Neural crest cell (in vitro differentiated cells): ENCODE data around the gene SH3BGRL2. TPM values are rescaled to one million over a fixed set of nuclear protein-coding genes. Genes with fewer than 3 reads are reported as not detected.

ENCODE experiments used
- DNase-seq: peaks from one replicate; pipeline ENCODE4 v3.0.0; 2021; ENCODE audit warnings: low read depth, mixed read lengths, low spot score
- H3K27ac Mint-ChIP-seq: one replicate; pipeline ENCODE4 v1.8.0; 2021; ENCODE audit warnings: mild to moderate bottlenecking, mixed read lengths; ENCODE audit not compliant: unreplicated experiment
- H3K27me3 Mint-ChIP-seq: 2 replicates; pipeline ENCODE4 v1.8.0; 2021; ENCODE audit warnings: low read depth, mild to moderate bottlenecking, mixed read lengths
- H3K36me3 Mint-ChIP-seq: 2 replicates; pipeline ENCODE4 v1.8.0; 2021; ENCODE audit warnings: low read depth, mild to moderate bottlenecking, mixed read lengths
- H3K4me1 Mint-ChIP-seq: 2 replicates; pipeline ENCODE4 v1.8.0; 2021; ENCODE audit warnings: mixed read lengths
- H3K4me3 Mint-ChIP-seq: one replicate; pipeline ENCODE4 v1.8.0; 2021; ENCODE audit warnings: mild to moderate bottlenecking, mixed read lengths
- H3K9me3 Mint-ChIP-seq: 2 replicates; pipeline ENCODE4 v1.8.0; 2021; ENCODE audit warnings: mixed read lengths
- total RNA-seq: library from RNA; stranded (reverse); gene quantifications from 2 replicates; pipeline ENCODE4 v1.2.1, GENCODE V29; 2021
- TF ChIP-seq, protein P1 (sequence below): fragments of 200-600 bp; sonication (generic); conservative IDR thresholded peaks from 2 replicates; pipeline ENCODE4 v1.5.0; 2021; ENCODE audit warnings: antibody characterized with exemption, mild to moderate bottlenecking

Gene SH3BGRL2
- total RNA-seq, 1 donor from 2014 or later = 11.1 TPM

DNA sequence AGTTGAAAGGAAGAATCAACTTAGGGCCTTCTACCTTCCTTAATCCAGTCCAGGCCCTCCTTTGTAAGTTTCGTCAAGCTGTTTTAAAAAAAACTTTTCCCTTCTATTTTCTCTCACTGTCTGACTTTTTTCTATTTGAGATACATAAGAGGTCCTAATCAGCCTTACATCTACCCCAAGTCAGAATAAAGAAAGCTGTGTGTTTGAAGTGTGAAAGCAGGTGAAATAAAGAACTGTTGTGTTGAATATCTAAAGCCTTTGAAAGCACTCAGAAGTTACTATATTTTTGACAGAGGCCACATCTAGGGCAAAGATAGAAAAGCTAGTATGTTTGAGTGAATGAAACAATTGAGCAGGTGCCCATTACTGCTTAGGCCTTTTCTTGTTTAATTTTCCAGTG, 35.5 kb downstream of the SH3BGRL2 start:
- Mint-ChIP-seq H3K9me3 (peaks cover 5% of the 10 kb centered on the region), H3K36me3 (peaks cover 12% of the 10 kb centered on the region), H3K27me3 (no peaks in the 10 kb centered on the region), H3K4me1 (peaks cover 13% of the 10 kb centered on the region), H3K4me3 (no peak overlapping the region), H3K27ac (no peak overlapping the region)
- no peak for DNase-seq
- TF ChIP-seq, protein P1, sequence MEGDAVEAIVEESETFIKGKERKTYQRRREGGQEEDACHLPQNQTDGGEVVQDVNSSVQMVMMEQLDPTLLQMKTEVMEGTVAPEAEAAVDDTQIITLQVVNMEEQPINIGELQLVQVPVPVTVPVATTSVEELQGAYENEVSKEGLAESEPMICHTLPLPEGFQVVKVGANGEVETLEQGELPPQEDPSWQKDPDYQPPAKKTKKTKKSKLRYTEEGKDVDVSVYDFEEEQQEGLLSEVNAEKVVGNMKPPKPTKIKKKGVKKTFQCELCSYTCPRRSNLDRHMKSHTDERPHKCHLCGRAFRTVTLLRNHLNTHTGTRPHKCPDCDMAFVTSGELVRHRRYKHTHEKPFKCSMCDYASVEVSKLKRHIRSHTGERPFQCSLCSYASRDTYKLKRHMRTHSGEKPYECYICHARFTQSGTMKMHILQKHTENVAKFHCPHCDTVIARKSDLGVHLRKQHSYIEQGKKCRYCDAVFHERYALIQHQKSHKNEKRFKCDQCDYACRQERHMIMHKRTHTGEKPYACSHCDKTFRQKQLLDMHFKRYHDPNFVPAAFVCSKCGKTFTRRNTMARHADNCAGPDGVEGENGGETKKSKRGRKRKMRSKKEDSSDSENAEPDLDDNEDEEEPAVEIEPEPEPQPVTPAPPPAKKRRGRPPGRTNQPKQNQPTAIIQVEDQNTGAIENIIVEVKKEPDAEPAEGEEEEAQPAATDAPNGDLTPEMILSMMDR = no peak

DNA sequence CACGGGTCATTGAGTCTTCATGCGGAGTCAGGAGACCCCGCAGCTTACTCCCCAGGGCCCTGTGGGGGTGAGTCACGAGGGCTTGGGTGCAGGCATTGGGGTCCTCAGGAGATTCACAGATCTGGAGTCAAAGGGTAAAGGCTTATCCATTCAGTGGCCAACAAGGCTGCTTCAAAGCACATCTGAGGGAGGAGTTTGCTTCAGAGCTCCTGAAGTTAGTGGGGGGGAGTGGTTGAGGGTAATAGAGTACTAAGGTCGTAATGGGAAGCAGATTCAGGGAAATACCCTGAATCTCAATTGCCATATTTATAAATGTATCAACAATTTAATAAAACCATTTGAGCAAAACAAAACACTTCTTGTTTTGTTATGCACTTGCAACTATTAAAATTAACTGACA, 37.3 kb downstream of the SH3BGRL2 start:
- Mint-ChIP-seq H3K4me3 (no peak overlapping the region), H3K27me3 (no peaks in the 10 kb centered on the region), H3K36me3 (peaks cover 4% of the 10 kb centered on the region), H3K9me3 (no peaks in the 10 kb centered on the region), H3K27ac (no peak overlapping the region), H3K4me1 (peaks cover 13% of the 10 kb centered on the region)
- no peak for DNase-seq
- TF ChIP-seq, protein P1 = no peak

DNA sequence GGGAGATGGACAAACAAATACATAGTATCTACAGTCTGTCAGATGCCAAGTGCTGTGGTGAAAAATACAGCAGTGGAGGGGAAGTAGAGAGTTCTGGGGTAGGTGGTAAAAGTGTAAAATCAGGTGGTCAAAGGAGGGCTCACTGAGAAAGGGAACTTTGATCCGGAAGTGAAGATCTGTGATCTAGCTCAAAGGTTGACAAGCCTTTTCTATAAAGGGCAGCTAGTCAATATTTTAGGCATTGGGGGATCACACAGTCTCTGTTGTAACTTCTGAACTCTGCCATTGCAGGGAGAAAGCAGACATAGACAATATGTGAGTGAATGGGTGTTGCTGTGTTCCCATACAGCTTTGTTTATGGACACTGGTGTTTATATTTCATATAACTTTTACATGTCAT, 38.6 kb downstream of the SH3BGRL2 start:
- H3K27me3 Mint-ChIP-seq = no peaks in the 10 kb centered on the region
- no peak overlapping the region for H3K27ac Mint-ChIP-seq
- DNase-seq = no peak
- H3K4me3 Mint-ChIP-seq = no peak overlapping the region
- TF ChIP-seq, protein P1 = no peak
- H3K4me1 Mint-ChIP-seq = peaks cover 13% of the 10 kb centered on the region
- no peaks in the 10 kb centered on the region for H3K36me3 Mint-ChIP-seq
- no peaks in the 10 kb centered on the region for H3K9me3 Mint-ChIP-seq

DNA sequence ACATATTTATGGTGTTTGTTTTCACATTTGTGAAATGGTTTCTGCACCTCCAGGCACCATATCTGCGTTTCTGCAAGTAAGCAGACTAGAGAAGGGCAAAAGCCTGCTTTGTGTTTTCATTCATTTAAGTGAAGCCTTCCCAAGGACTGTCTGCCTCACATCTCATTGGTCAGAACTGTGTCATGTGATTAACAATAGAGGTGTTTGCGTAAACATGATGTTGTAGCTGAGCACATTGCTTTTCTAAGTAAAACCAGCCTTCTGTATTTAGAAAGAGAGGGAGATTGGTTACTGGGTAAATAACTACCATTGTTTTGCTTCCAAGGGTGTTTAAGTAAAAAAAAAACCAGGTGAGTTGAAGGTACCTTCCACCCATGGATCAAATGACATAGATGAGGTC, 39.7 kb downstream of the SH3BGRL2 start:
- no peak for DNase-seq
- H3K27me3 Mint-ChIP-seq = no peaks in the 10 kb centered on the region
- H3K36me3 Mint-ChIP-seq = peaks cover 4% of the 10 kb centered on the region
- TF ChIP-seq, protein P1 = no peak
- H3K27ac Mint-ChIP-seq = no peak overlapping the region
- H3K9me3 Mint-ChIP-seq = no peaks in the 10 kb centered on the region
- no peak overlapping the region for H3K4me3 Mint-ChIP-seq
- H3K4me1 Mint-ChIP-seq = peaks cover 13% of the 10 kb centered on the region

DNA sequence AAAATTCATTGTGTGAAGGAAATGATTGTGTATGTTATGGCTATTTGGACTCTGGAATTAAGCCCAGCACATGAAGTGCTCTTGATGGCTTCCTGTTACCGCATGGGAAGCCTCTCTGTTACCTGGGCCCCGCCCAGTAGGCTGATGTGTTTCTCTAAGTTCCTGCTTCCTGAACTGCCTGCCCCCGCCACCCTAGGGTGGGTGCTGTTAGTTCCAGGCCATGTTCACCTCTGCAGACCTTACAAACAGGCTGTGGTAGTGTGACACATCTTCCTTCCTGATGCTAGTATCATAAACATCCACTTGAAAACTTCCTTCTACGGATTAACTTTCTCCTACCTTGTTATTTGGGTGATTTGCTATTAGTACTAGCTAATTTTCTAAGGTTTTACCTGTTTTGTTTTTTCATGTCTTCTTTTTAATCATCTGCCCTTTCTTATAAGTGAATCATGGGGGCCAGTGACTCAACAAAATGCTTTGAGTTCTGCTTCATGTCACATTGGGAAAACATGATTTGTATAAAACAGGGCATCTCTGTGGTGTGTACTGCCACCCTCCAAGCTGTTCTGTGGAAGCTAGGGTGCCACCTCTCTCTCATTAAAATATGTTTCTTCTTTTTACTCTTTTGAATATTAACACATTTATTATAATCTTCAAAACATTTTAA, 40.6 kb downstream of the SH3BGRL2 start:
- no peak overlapping the region for H3K4me3 Mint-ChIP-seq
- peaks cover 5% of the 10 kb centered on the region for H3K4me1 Mint-ChIP-seq
- no peak for DNase-seq
- H3K27me3 Mint-ChIP-seq = no peaks in the 10 kb centered on the region
- H3K36me3 Mint-ChIP-seq = peaks cover 4% of the 10 kb centered on the region
- no peak overlapping the region for H3K27ac Mint-ChIP-seq
- TF ChIP-seq, protein P1 = no peak
- H3K9me3 Mint-ChIP-seq = no peaks in the 10 kb centered on the region
